Tibial nerve (tissue), 3 donors: Measurements from ENCODE around the gene APOL6.

ENCODE experiments used
- POLR2A ChIP-seq, 2 donors: fragments of 450-650 bp; IDR thresholded peaks; one replicate each; pipeline ENCODE4 v1.6.1; 2017; ENCODE audit warnings: antibody characterized with exemption in 2 of 2, mild to moderate bottlenecking in 2 of 2, moderate library complexity in 2 of 2
- TF ChIP-seq, protein P1 (sequence below), 5 experiments: fragments of 200-600 bp in 3 of 5; fragments of 450-650 bp in 2 of 5; sonication (generic) in 3 of 5; IDR thresholded peaks; one replicate each; pipeline ENCODE4 v1.5.1; 2016 to 2019; ENCODE audit warnings: antibody characterized with exemption in 5 of 5, mild to moderate bottlenecking in 3 of 5, moderate library complexity in 2 of 5

DNA sequence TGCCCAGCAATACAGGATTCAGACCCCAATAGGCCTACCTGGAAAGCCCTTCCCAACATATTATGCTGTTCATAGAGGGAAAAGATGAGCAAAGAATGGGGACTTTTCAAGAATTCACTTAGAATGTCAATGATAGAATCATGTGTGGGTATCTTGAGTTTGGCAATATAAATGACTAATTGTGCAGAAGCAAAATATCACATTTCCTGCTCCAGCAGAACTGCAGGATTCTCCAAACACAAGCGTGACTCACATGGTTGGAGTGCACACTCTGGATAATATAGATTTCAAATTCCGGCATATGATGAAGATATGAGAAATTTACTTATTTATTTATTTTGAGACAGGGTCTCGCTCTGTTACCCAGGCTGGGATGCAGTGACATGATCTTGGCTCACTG, 56.9 kb downstream of the APOL6 start:
- no peak for TF ChIP-seq POLR2A (IDR thresholded peaks at IDR 0.05)
- TF ChIP-seq, protein P1, sequence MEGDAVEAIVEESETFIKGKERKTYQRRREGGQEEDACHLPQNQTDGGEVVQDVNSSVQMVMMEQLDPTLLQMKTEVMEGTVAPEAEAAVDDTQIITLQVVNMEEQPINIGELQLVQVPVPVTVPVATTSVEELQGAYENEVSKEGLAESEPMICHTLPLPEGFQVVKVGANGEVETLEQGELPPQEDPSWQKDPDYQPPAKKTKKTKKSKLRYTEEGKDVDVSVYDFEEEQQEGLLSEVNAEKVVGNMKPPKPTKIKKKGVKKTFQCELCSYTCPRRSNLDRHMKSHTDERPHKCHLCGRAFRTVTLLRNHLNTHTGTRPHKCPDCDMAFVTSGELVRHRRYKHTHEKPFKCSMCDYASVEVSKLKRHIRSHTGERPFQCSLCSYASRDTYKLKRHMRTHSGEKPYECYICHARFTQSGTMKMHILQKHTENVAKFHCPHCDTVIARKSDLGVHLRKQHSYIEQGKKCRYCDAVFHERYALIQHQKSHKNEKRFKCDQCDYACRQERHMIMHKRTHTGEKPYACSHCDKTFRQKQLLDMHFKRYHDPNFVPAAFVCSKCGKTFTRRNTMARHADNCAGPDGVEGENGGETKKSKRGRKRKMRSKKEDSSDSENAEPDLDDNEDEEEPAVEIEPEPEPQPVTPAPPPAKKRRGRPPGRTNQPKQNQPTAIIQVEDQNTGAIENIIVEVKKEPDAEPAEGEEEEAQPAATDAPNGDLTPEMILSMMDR (IDR thresholded peaks at IDR 0.05), result no peak
